GM19452 (cell line): ENCODE measurements around the gene TTC21A.

Experiments
- ATAC-seq: cut with Tn5 transposase; IDR thresholded peaks from one replicate; pipeline ENCODE4 v1.9.1; 2021; ENCODE audit not compliant: unreplicated experiment

The TTC21A gene

GRCh38 chr3:39097716-39098472 is 9.6 kb upstream of the TTC21A start:
- no peak for ATAC-seq

GRCh38 chr3:39098473-39099000 is 8.9 kb upstream of the TTC21A start:
- no peak for ATAC-seq

- no peak for ATAC-seq
Measured at GRCh38 chr3:39099242-39099641, 8.2 kb upstream of the TTC21A start.

- ATAC-seq: no peak
Measured at GRCh38 chr3:39099738-39100499, 7.6 kb upstream of the TTC21A start.

- no peak for ATAC-seq
Measured at GRCh38 chr3:39100500-39100886, 7.0 kb upstream of the TTC21A start.

GRCh38 chr3:39101022-39101689 is 6.3 kb upstream of the TTC21A start:
- ATAC-seq: peak; percentile 62

GRCh38 chr3:39102504-39103323 is 4.8 kb upstream of the TTC21A start:
- ATAC-seq: no peak

- ATAC-seq: no peak
Measured at GRCh38 chr3:39103324-39103693, 4.2 kb upstream of the TTC21A start.

GRCh38 chr3:39103791-39104552 is 3.5 kb upstream of the TTC21A start:
- no peak for ATAC-seq

GRCh38 chr3:39104961-39105686 is 2.4 kb upstream of the TTC21A start:
- no peak for ATAC-seq

GRCh38 chr3:39105687-39106063 is 1.8 kb upstream of the TTC21A start:
- no peak for ATAC-seq

GRCh38 chr3:39106281-39106811 is 1.1 kb upstream of the TTC21A start:
- ATAC-seq: no peak

- ATAC-seq: no peak
Measured at GRCh38 chr3:39106851-39107387, 561 bp upstream of the TTC21A start.

GRCh38 chr3:39108200-39108710 is 775 bp downstream of the TTC21A start:
- peak; percentile 88 for ATAC-seq

GRCh38 chr3:39109086-39109485 is 1.6 kb downstream of the TTC21A start:
- no peak for ATAC-seq

- ATAC-seq: no peak
Measured at GRCh38 chr3:39110041-39110639, 2.7 kb downstream of the TTC21A start.

GRCh38 chr3:39112113-39112512 is 4.6 kb downstream of the TTC21A start:
- ATAC-seq: no peak

- ATAC-seq: no peak
Measured at GRCh38 chr3:39112535-39112934, 5.1 kb downstream of the TTC21A start.
